ENCODE measurements around the gene CMKLR1.

CMKLR1 gene

GRCh38 chr12:108269224-108269623 is 69.9 kb downstream of the CMKLR1 start:
- DNase-seq (ENCODE audit: low read depth in 1 of 2, low spot score in 1 of 2): no peak

- DNase-seq (ENCODE audit: low read depth in 1 of 2, low spot score in 1 of 2): no peak
These were observed 70.7 kb downstream of the CMKLR1 start for GRCh38 chr12:108268397-108268796.

- no peak for DNase-seq (ENCODE audit: low read depth in 1 of 2, low spot score in 1 of 2)
These were observed 71.7 kb downstream of the CMKLR1 start for GRCh38 chr12:108267450-108267849.

GRCh38 chr12:108266131-108266530 is 73.0 kb downstream of the CMKLR1 start:
- DNase-seq (ENCODE audit: low read depth in 1 of 2, low spot score in 1 of 2): no peak

- no peak for DNase-seq (ENCODE audit: low read depth in 1 of 2, low spot score in 1 of 2)
These were observed 73.6 kb downstream of the CMKLR1 start for GRCh38 chr12:108265505-108265904.

- DNase-seq (ENCODE audit: low read depth in 1 of 2, low spot score in 1 of 2): no peak
These were observed 78.1 kb downstream of the CMKLR1 start for GRCh38 chr12:108260969-108261368.

- no peak for DNase-seq (ENCODE audit: low read depth in 1 of 2, low spot score in 1 of 2)
These were observed 79.1 kb downstream of the CMKLR1 start for GRCh38 chr12:108260039-108260438.

- no peak for DNase-seq (ENCODE audit: low read depth in 1 of 2, low spot score in 1 of 2)
These were observed 81.5 kb downstream of the CMKLR1 start for GRCh38 chr12:108257610-108258106.

GRCh38 chr12:108257004-108257403 is 82.1 kb downstream of the CMKLR1 start:
- DNase-seq (ENCODE audit: low read depth in 1 of 2, low spot score in 1 of 2): no peak

- DNase-seq (ENCODE audit: low read depth in 1 of 2, low spot score in 1 of 2): no peak
These were observed 83.9 kb downstream of the CMKLR1 start for GRCh38 chr12:108255252-108255602.

GRCh38 chr12:108254517-108255251 is 84.4 kb downstream of the CMKLR1 start:
- no peak for DNase-seq (ENCODE audit: low read depth in 1 of 2, low spot score in 1 of 2)

GRCh38 chr12:108254030-108254429 is 85.1 kb downstream of the CMKLR1 start:
- DNase-seq (ENCODE audit: low read depth in 1 of 2, low spot score in 1 of 2): no peak

- no peak for DNase-seq (ENCODE audit: low read depth in 1 of 2, low spot score in 1 of 2)
These were observed 85.6 kb downstream of the CMKLR1 start for GRCh38 chr12:108253540-108253939.

GRCh38 chr12:108252523-108252922 is 86.6 kb downstream of the CMKLR1 start:
- no peak for DNase-seq (ENCODE audit: low read depth in 1 of 2, low spot score in 1 of 2)

GRCh38 chr12:108248011-108248410 is 91.1 kb downstream of the CMKLR1 start:
- no peak for DNase-seq (ENCODE audit: low read depth in 1 of 2, low spot score in 1 of 2)

GRCh38 chr12:108247130-108247529 is 92.0 kb downstream of the CMKLR1 start:
- DNase-seq (ENCODE audit: low read depth in 1 of 2, low spot score in 1 of 2): no peak

GRCh38 chr12:108241986-108242703 is 97.0 kb downstream of the CMKLR1 start:
- DNase-seq (ENCODE audit: low read depth in 1 of 2, low spot score in 1 of 2): no peak

- DNase-seq (ENCODE audit: low read depth in 1 of 2, low spot score in 1 of 2): no peak
These were observed 98.2 kb downstream of the CMKLR1 start for GRCh38 chr12:108240928-108241327.

- DNase-seq (ENCODE audit: low read depth in 1 of 2, low spot score in 1 of 2): no peak
These were observed 98.9 kb downstream of the CMKLR1 start for GRCh38 chr12:108240027-108240785.

- DNase-seq (ENCODE audit: low read depth in 1 of 2, low spot score in 1 of 2): no peak
These were observed 99.7 kb downstream of the CMKLR1 start for GRCh38 chr12:108239378-108239777.

- no peak for DNase-seq (ENCODE audit: low read depth in 1 of 2, low spot score in 1 of 2)
These were observed 100.6 kb downstream of the CMKLR1 start for GRCh38 chr12:108238474-108238873.

All from activated T-helper 1 cell treated with anti-CD3 and anti-CD28 coated beads, Interleukin-2, amount 50 U/mL, for 16 hours (primary cell).